SK-N-SH treated with all-trans-retinoic acid at 6 μM for 48 hours (cell line): ENCODE data around the gene SMARCD1.

Source experiments
- ATAC-seq: fragments of 200-7000 bp; cut with Tn5 transposase; 3 replicates; pipeline ENCODE4 v1.9.1; 2020; ENCODE audit warnings: mild to moderate bottlenecking, moderate library complexity
- ARNTL ChIP-seq: fragments of 450-650 bp; formaldehyde crosslinking; IDR thresholded peaks from 2 replicates; pipeline ENCODE4 v1.5.0; 2020; ENCODE audit warnings: low read depth, mild to moderate bottlenecking, moderate library complexity, borderline replicate concordance
- BACH2 ChIP-seq: fragments of 250-450 bp; sonication (Bioruptor Pico); IDR thresholded peaks from 2 replicates; pipeline ENCODE4 v1.9.0; 2021; ENCODE audit warnings: mild to moderate bottlenecking, borderline replicate concordance
- CREB5 ChIP-seq: fragments of 250-450 bp; sonication (Bioruptor Pico); IDR thresholded peaks from 2 replicates; pipeline ENCODE4 v1.5.1; 2020; ENCODE audit warnings: low read depth, mild to moderate bottlenecking, moderate library complexity
- CSRNP3 ChIP-seq: fragments of 250-450 bp; sonication (Bioruptor Pico); IDR thresholded peaks from 2 replicates; pipeline ENCODE4 v1.5.1; 2021; ENCODE audit warnings: mild to moderate bottlenecking, moderate library complexity
- ESRRG ChIP-seq: fragments of 250-450 bp; sonication (Bioruptor Pico); IDR thresholded peaks from 2 replicates; pipeline ENCODE4 v1.6.1; 2021; ENCODE audit warnings: mild to moderate bottlenecking
- ISL1 ChIP-seq: fragments of 250-450 bp; sonication (Bioruptor Pico); IDR thresholded peaks from 2 replicates; pipeline ENCODE4 v2.1.2; 2022; ENCODE audit warnings: mild to moderate bottlenecking, moderate library complexity
- OSR1 ChIP-seq: fragments of 250-450 bp; sonication (Bioruptor Pico); IDR thresholded peaks from 2 replicates; pipeline ENCODE4 v1.8.0; 2022; ENCODE audit warnings: moderate library complexity, mild to moderate bottlenecking, inconsistent platforms
- PATZ1 ChIP-seq: fragments of 250-450 bp; sonication (Bioruptor Pico); IDR thresholded peaks from 2 replicates; pipeline ENCODE4 v1.8.0; 2020; ENCODE audit warnings: mild to moderate bottlenecking, moderate library complexity, borderline replicate concordance
- POU6F1 ChIP-seq: fragments of 250-450 bp; sonication (Bioruptor Pico); IDR thresholded peaks from 2 replicates; pipeline ENCODE4 v1.8.0; 2021; ENCODE audit warnings: low read depth, mild to moderate bottlenecking, moderate library complexity, borderline replicate concordance
- PPARA ChIP-seq: fragments of 250-450 bp; sonication (Bioruptor Pico); IDR thresholded peaks from 2 replicates; pipeline ENCODE4 v1.5.0; 2020; ENCODE audit warnings: mild to moderate bottlenecking, borderline replicate concordance
- RARB ChIP-seq: fragments of 250-450 bp; sonication (Bioruptor Pico); IDR thresholded peaks from 2 replicates; pipeline ENCODE4 v1.8.0; 2021; ENCODE audit warnings: mild to moderate bottlenecking, moderate library complexity
- SNAI2 ChIP-seq: fragments of 250-450 bp; sonication (Bioruptor Pico); IDR thresholded peaks from 2 replicates; pipeline ENCODE4 v1.5.0; 2020; ENCODE audit warnings: mild to moderate bottlenecking, moderate library complexity
- TCF4 ChIP-seq: fragments of 250-450 bp; sonication (Bioruptor Pico); IDR thresholded peaks from 2 replicates; pipeline ENCODE4 v1.8.0; 2021; ENCODE audit warnings: mild to moderate bottlenecking, moderate library complexity, borderline replicate concordance
- TOX ChIP-seq: fragments of 250-450 bp; sonication (Bioruptor Pico); IDR thresholded peaks from 2 replicates; pipeline ENCODE4 v1.8.0; 2021; ENCODE audit warnings: mild to moderate bottlenecking, moderate library complexity, borderline replicate concordance
- TSHZ2 ChIP-seq: fragments of 250-450 bp; sonication (Bioruptor Pico); IDR thresholded peaks from 2 replicates; pipeline ENCODE4 v1.5.0; 2020; ENCODE audit warnings: mild to moderate bottlenecking, moderate library complexity
- ZC3H10 ChIP-seq: fragments of 250-450 bp; sonication (Bioruptor Pico); IDR thresholded peaks from 2 replicates; pipeline ENCODE4 v1.5.1; 2021; ENCODE audit warnings: mild to moderate bottlenecking, moderate library complexity
- ZFP3 ChIP-seq: fragments of 250-450 bp; sonication (Bioruptor Pico); IDR thresholded peaks from 2 replicates; pipeline ENCODE4 v1.5.0; 2020; ENCODE audit warnings: mild to moderate bottlenecking, moderate library complexity
- ZFP30 ChIP-seq: fragments of 450-650 bp; formaldehyde crosslinking; IDR thresholded peaks from 2 replicates; pipeline ENCODE4 v1.5.0; 2022; ENCODE audit warnings: mild to moderate bottlenecking, moderate library complexity
- ZNF565 ChIP-seq: fragments of 450-650 bp; formaldehyde crosslinking; conservative IDR thresholded peaks from 2 replicates; pipeline ENCODE4 v1.5.0; 2020; ENCODE audit warnings: low read depth, mild to moderate bottlenecking, moderate library complexity
- ZNF70 ChIP-seq: fragments of 450-650 bp; formaldehyde crosslinking; IDR thresholded peaks from 2 replicates; pipeline ENCODE4 v1.5.0; 2020; ENCODE audit warnings: mild to moderate bottlenecking, moderate library complexity
- ZNF8 ChIP-seq: fragments of 450-650 bp; formaldehyde crosslinking; IDR thresholded peaks from 2 replicates; pipeline ENCODE4 v1.5.0; 2020; ENCODE audit warnings: mild to moderate bottlenecking, moderate library complexity

The SMARCD1 gene

GRCh38 chr12:50120521-50120920, 35.4 kb downstream of the SMARCD1 start:
- no peak for ATAC-seq
- no peak for TF ChIP-seq POU6F1 (CRISPR knock-in tag)
- no peak for TF ChIP-seq TSHZ2
- TF ChIP-seq OSR1 (CRISPR knock-in tag): no peak
- no peak for TF ChIP-seq TCF4 (CRISPR knock-in tag)
- no peak for TF ChIP-seq ARNTL (CRISPR knock-in tag)
- no peak for TF ChIP-seq ZNF8 (CRISPR knock-in tag)
- no peak for TF ChIP-seq PATZ1 (CRISPR knock-in tag)
- TF ChIP-seq ZC3H10: no peak
- no peak for TF ChIP-seq ZNF70 (CRISPR knock-in tag)
- no peak for TF ChIP-seq BACH2
- no peak for TF ChIP-seq ESRRG (CRISPR knock-in tag)
- no peak for TF ChIP-seq ZFP3
- no peak for TF ChIP-seq TOX
- no peak for TF ChIP-seq RARB
- TF ChIP-seq ZFP30 (CRISPR knock-in tag): no peak
- TF ChIP-seq SNAI2 (CRISPR knock-in tag): no peak
- no peak for TF ChIP-seq PPARA (CRISPR knock-in tag)
- no peak for TF ChIP-seq CREB5 (CRISPR knock-in tag)
- no peak for TF ChIP-seq ZNF565 (CRISPR knock-in tag)

GRCh38 chr12:50120953-50121352, 35.8 kb downstream of the SMARCD1 start:
- no peak for ATAC-seq
- TF ChIP-seq PATZ1 (CRISPR knock-in tag) (no peak), BACH2 (no peak), RARB (no peak), ESRRG (CRISPR knock-in tag) (no peak), ZC3H10 (no peak), CSRNP3 (CRISPR knock-in tag) (no peak), ISL1 (CRISPR knock-in tag) (no peak), TSHZ2 (no peak), ZFP30 (CRISPR knock-in tag) (no peak), ARNTL (CRISPR knock-in tag) (no peak)
